Measurements from ENCODE around the gene EPB41L4B.

Gene EPB41L4B

DNA sequence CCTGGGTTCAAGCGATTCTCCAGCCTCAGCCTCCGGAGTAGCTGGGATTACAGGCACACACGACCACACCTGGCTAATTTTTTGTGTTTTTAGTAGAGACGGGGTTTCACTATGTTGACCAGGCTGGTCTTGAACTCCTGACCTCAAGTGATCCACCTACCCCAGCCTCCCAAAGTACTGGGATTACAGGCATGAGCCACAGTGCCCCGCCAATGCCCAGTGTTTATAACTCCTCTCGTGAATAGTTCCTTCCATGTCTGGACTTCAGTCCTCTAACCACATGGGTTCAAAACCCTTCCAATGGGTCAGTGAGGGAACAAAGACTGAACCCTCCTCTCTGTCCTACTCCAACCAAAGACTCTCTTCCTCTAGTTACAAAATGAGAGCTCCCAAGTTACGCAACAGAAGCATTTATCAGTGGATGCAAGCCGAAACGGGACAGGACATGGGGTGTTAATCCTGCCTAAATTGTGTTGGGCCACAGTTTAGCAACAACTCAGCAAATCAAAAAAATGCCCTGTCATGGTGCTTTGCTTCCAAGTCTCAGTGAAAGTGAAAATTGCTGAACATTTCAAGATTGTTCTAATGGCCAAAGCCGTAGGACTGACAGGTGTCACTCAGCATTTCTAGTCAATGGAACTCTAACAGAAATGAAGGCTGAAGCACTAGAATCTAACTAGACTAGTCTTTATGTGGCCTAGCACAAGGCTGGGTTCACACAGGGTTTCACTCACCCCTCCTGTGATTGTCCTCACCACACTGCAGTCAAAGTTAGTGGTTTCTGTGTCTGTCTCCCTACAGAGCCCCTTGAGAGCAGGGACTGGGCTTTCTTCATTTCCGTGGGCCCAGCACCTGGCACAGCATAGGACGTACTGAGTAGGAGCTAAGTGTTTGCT, 197.9 kb downstream of the EPB41L4B start:
- DNase-seq (ENCODE audit: low read depth in 2 of 2), result no peak
